Stimulated activated CD8-positive, alpha-beta memory T cell treated with anti-CD3 and anti-CD28 coated beads, Interleukin-7, amount 100 ng/mL, for 4 hours (primary cell): Measurements from ENCODE around the gene NPW.
A peak's percentile ranks its signal among the peaks of the same experiment; 100 is the strongest.
"Not testable (repeated sequence)": the region's sequence is repeated elsewhere in the genome, so short reads cannot be mapped to it uniquely, and the experiment has no call there.

ENCODE experiments used
- DNase-seq, 2 donors: peaks; one replicate each; pipeline ENCODE4 v3.0.0-alpha.2; 2020; ENCODE audit warnings: low read depth in 2 of 2

NPW gene

GRCh38 chr16:2002406-2003230 lies 17.0 kb upstream of the NPW start:
- no peak for DNase-seq

GRCh38 chr16:2003231-2003826 lies 16.3 kb upstream of the NPW start:
- no peak for DNase-seq

DNA sequence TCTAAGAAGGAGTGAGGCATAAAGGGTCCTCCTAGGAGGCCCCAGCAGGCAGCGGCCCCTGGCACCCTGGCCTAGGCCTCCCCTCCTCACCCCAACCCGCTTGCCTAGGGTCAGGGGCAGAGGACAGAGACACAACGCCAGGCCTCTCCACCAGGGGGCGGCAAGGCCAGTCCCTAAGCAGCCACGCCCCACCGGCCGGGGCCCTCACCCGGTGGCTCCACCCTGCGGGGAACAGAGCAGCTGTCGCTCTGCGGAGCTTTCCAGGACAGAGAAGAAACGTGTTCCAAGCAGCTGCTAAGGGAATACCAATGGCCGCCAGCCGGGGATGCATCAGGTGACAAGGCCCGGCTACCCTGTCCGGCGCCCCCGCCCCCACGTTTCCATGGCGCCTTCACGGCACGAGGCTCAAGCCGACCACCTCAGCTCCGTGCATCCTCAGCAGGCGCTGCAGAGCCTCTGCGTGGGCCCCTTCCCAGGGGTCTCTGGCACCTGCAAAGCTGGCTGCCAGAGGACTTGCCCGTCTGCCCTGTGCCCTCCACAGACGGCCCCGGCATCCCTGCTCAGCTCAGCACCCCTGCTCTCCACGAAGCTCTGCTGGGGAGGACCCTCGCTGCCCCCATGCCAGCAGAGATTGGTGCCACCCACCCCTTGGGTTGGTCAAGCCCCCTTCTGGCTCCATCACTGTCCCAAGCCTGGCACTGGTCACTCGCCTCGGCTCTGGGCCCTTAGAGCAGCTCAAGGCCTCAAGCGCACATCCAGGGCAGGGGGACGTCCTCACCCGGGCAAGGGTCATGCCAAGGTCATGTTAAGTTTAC lies 15.6 kb upstream of the NPW start:
- peak; percentile 55 to 72 for DNase-seq

- DNase-seq = no peak
These were observed 14.6 kb upstream of the NPW start for GRCh38 chr16:2004795-2005517.

DNA sequence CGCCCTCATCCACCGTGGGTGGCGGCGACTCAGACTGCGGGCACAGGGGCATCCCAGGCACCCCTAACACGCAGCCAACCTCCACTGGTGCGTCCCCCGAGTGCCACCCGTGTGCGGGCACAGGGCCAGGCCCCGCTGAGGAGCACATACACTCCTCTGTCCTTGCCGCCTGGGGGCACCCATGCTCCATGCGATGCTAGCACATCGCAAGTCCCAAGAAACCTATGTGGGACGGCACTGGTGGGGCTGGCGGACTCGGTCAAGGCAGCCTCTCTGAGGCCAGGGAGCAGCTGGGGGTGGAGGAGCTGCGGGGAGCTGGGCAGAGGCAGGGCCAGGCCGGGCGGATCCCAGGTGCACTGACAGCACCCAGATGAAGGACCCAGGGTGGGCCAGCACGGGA lies 13.9 kb upstream of the NPW start:
- DNase-seq = no peak

DNA sequence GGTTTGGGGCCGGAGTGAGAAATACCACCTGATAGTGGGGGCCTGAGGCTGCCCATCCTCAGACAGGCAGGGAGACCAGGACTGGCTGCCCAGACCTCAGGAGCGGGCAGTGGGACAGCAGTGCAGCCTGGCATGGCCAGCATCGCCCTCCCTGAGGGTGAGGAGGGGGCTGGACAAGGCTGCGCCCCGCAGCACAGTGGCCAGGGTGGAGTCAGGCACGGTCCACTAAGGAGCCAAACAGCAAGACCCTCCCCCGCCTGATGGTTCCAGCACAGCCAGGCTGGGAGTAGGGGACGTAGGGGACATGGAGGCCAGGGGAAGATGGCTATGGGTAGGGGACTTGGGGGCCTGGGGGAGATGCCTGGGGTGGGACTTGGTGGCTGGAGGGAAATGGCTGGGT lies 13.3 kb upstream of the NPW start:
- DNase-seq = no peak

GRCh38 chr16:2007081-2007836 lies 12.3 kb upstream of the NPW start:
- no peak for DNase-seq

DNA sequence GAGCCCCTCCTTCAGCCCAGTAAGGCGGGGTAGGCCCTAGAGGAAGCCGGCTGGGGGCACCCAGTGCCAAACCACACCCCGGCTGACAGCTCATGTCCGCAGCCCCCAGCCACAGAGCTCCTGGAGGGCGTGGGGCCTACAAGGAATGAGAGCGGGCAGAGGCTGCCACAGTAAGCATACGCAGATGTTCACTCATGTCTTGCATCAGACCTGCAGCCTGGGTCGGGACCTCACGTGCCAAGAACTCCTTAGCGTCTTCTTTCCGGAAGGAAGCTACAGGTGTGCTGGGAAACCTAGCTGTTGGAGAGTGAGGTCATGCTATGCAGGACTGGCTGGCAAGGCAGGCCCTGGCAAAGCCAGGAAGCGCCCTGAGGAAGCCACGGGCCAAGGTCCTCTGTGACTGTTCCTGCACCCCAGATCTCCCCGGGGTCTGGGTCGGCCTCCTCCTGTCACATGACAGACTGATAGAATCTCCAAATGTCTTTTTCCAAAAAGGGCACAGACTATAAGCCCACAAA lies 11.5 kb upstream of the NPW start:
- DNase-seq = no peak

DNA sequence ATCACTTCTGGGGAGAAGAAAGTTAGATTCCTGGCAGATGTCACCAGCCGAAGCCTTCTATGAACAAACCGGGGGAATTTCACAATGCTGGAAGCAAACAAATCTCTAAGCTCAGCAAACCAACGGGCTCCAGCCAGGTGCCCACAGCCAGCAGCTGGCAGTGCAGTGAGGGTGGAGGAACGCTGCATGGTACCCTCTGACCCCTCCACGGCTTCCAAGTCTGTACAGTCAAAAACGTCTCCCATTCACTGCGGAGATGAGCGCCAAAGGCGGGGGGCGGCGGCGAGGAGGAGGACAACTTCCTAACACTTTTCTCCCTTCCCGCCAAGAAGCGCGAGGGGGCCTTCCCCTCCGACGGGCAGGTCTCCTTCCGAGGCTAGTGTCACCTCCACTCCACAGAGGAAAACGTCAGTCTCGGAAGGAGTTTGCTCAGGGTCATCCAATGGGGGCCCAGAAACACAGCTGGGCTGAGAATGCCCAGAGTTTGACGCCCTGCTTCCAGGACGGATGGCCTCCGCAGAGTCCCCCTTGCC lies 10.9 kb upstream of the NPW start:
- no peak for DNase-seq

- no peak for DNase-seq
These were observed 10.3 kb upstream of the NPW start for GRCh38 chr16:2009164-2009711.

DNA sequence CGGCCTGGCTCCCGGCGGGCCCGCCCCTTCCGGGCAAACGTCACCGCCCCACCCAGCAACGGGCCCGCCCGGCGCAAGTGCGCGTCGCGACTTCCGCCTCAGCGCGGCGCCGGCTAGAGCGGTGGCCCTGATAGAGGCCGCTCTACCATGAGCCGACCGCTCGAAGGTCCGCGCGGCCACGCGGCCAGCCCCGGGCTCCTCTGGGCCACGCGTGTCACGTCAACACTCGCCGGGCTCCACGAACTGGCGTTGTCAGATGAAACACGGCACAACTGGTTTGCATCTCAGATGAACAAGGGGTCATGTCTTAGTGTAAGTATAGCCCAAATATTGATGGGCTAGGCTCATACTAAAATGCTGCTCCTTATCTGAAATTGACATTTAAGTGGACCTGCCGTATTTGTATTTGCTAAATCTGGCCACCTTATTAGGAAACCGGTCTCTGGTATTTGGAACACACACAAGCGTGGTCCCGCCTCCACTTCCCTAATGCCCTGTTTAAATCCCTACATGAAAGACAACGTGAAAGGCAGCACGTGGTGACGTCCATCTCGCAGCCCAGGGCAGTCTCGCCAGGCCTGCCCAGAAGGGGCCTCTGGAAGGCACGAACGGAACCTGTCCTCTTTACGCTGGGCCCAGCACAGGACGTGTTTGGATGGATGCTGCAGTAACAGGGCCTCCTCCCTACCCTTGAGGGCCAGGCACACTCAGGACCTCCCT lies 9.6 kb upstream of the NPW start, which contains the start of gene ZNF598:
TSS of gene ZNF598 (minus strand) at position 31 of the 720 bp plus-strand sequence.
- DNase-seq = peak; percentile 50 to 78

DNA sequence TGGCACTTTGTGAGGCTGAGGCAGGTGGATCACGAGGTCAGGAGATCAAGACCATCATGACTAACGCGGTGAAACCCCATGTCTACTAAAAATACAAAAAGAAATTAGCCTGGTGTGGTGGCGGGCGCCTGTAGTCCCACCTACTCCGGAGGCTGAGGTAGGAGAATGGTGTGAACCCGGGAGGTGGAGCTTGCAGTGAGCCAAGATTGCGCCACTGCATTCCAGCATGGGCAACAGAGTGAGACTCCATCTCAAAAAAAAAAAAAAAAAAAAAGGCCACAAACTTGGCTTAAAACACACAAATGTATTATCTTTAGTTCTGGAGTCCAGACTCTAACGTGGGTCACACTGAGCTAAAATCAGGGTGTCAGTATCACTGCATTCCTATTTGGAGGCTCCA lies 7.9 kb upstream of the NPW start:
- not testable (repeated sequence) for DNase-seq

DNA sequence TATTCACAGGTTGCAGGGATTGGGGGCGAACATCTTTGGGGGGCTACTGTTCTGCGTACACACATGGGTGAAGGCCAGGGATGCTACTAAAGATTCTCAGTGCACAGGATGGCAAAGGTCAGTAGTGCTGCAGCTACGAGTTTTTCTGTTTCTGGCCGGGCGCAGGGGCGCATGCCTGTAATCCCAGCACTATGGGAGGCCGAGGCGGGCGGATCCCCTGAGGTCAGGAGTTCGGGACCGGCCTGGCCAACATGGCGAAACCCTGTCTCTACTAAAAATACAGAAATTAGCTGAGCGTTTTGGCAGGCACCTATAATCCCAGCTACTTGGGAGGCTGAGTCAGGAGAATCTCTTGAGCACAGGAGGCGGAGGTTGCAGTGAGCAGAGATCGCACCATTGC lies 6.1 kb upstream of the NPW start:
- no peak for DNase-seq

DNA sequence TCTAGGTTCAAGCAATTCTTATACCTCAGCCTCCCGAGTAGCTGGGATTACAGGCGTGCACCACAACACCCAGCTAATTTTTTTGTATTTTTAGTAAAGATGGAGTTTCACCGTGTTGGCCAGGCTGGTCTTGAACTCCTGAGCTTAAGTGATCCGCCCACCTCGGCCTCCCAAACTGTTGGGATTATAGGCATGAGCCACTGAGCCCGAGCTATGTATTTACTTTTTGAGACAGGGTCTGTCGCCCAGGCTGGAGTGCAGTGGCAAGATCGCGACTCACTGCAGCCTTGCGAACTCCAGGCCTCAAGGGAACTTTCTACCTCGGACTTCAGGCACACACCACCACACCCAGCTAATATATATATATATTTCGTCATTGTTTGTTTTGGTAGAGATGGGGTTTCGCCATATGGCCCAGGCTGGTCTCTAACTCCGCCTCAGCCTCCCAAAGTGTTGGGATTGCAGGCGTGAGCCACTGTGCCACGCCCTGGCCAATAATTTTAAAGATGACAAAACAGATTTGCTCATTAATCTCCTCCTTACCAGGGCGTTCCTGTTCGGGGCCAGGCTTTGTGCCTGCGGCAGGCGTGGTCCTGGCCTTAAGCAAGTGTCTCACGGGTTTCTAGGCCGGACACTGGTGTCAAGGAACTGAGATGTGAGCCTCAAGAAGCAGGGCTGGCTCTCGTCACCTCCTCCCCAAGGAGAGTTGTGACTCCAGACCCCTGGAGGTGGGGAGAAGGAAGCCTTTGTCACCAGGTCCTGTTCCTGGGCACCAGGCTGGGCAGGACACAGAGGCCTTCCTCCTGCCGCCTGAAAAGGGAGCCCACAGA lies 4.3 kb upstream of the NPW start:
- DNase-seq = no peak

GRCh38 chr16:2015947-2016208 lies 3.7 kb upstream of the NPW start:
- no peak for DNase-seq

- no peak for DNase-seq
These were observed 3.1 kb upstream of the NPW start for GRCh38 chr16:2016407-2016922.

DNA sequence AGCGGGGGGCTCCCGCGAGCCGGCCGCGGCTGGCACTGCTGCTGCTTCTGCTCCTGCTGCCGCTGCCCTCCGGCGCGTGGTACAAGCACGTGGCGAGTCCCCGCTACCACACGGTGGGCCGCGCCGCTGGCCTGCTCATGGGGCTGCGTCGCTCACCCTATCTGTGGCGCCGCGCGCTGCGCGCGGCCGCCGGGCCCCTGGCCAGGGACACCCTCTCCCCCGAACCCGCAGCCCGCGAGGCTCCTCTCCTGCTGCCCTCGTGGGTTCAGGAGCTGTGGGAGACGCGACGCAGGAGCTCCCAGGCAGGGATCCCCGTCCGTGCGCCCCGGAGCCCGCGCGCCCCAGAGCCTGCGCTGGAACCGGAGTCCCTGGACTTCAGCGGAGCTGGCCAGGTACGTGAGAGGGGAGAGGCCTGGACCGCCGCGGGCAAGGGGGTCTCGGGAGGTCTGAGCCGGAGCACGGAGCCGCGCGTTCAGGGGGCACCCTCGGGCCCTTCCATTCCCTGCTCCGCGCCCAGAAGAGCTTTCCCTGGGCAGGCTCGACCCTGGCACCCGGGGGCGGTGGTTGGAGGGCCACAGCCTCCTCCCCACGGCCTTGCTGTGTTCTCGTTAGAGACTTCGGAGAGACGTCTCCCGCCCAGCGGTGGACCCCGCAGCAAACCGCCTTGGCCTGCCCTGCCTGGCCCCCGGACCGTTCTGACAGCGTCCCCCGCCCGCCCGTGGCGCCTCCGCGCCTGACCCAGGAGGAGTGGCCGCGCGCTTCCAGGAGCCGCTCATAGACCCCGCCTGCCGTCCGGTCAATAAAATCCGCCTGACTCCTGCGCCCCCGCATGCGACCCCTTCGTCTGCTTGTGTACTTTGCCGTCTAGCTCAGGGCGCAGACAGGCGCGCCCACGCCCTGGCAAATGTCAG lies 591 bp downstream of the NPW start:
- no peak for DNase-seq

DNA sequence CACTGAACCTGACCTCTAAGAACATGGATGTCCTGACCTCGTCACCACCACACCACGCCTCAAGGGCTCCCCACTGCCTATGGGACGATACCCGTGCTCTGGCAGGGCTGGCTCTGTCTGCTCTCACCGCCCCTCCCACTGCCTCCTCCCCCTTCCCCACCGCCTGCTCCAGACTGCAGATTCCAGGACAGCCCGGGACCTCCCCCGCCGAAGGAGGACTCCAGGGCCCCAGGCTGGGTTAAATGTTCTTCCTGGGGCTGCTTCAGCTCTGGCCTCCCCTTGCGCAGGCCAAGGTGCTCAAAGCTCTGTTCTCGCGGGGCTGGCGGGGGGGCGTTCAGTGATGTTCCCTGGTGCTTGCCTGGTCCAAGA lies 3.1 kb downstream of the NPW start:
- DNase-seq = no peak
